Raji (cell line): ENCODE results near the gene POLG2.

ENCODE experiments used
- POLR2A ChIP-seq: IDR thresholded peaks from 2 replicates; pipeline ENCODE4 v1.6.1; 2011; ENCODE audit warnings: low read depth, low read length, control low read depth; ENCODE audit not compliant: insufficient read depth

Gene POLG2

DNA sequence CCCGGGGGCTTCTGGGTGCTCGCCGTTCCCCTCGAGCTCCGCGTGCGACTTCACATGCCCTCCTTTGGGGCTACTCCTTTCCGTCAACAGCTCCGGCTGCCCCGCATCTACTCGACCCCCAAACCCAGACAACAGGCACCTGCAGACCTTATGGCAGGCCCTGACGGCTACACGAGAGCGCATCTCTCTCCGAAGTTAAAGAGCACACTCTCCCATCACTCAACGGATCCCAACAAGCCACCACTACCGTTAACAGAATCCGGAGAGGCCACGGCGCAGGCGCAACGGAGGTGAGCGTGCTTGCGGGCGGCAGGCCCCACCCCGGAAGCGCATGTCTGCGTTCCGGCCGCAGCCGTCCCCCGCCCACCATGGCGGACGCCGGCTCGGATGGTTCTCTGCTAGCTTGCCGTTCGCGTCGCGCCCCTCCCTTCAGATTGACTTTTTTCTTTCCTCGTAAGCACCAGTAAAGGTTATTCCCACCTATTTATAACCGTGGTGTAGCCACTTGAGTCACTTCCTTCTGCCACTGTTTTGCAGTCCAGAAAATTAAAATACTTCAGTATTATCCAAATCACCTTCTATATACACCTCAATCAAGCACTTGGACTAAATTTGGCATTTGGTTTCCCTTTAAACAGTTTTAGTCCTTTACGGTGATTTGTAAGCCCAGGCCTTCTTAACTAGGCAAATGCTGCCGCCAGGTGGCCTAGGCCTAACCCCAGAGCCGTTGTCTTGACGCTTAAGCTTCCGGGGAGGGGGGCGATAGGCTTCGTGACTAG lies at the start of gene POLG2:
POLG2 (minus strand) TSS at position 269 of the 779 bp plus-strand sequence; CDS start at position 183, 86 bp downstream.
- TF ChIP-seq POLR2A, result peak; percentile 99

DNA sequence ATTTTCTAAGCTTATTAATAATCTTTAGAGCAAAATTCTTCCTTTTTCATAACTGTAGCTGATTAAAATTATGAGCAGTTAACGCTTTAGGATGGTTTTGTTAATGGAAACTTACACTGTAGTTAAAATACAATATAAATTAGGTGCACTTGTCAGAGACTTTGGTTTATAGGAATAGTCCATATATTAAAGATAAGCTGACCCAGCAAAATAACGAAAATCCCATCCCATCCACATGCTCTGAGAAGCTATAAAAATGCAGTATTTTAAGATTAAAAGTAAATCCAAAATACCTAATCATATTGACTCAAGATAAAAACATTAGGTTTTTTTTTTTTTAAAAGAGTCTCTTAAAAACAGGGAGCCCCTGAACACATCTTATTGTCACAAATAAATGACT lies 47.9 kb upstream of the POLG2 start:
- no peak for TF ChIP-seq POLR2A

DNA sequence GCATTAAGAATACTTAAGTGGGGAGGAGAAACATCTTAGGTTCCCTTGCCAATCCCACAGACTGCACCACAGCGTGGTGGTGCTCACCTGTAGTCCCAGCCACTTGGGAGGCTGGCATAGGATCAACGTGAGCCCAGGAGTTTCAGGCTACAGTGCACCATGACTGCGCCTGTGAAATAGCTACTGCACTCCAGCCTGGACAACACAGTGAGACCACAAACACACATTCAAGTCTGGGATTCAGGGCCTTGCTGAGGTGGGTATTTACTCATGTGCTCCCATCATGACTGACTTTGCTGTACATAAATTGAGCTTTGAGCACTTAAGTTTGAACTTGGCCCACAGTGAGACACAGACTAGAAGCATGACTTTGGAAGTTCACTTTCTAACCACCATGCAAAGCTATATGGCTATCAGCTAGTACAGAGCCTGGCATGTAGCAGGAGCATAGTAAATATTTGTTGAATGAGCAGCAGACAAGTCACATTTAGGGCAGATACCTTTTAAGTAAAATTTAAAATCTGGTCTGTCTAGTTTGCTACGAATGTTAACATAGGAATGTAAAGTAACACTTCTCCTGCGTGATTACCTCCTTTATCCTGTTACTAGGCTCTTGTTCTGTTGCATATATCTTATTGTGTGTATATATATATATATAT lies 43.4 kb upstream of the POLG2 start:
- TF ChIP-seq POLR2A, result no peak

DNA sequence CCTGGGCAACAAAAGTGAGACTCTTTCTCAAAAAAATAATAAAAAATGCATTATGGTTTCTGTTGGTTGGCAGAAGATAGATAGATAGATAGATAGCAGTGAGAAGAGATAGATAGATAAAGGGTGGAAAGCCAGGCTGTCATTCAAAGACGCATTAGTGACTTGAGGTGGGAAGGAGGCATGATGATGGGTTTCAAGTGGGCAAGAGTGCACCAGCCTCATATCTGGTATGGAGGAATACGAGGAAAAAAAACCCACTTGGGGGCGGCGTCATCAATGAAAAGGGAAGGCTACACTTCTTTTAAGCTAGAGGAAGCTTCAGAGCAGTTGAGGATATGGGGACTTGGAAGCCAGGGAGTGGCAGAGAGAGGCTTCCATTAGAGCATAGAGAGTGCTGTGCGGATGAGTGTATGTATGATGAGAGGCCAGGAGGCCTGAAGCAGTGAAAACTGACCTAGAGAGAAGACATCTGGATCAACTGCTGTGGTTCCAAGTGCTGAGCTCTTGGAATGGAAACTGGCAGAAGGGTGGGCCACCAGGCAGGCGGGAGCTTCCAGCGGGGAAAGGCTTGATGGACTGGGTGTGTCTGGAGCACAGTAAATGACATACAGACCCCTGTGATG lies 41.8 kb upstream of the POLG2 start:
- TF ChIP-seq POLR2A, result no peak

DNA sequence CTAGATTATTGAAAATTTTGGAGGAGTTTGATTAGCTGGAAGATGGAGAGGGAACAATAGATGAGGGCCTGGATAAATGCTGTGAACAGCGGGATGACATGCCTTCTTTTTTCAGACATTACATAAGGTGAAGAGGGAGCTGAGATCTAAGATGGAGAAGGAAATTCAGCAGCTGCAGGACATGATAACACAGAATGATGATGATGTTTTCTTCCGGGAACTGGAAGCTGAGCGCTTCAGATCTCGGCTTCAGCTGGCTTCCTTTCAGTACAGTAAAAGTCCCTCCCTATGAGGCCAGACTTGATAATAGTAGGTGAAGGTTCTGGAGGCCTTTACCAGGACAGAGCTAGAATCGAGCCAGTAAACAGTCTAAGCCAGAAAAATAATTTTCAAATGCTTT lies 40.6 kb upstream of the POLG2 start:
- no peak for TF ChIP-seq POLR2A

- no peak for TF ChIP-seq POLR2A
Measured at GRCh38 chr17:64536913-64537312, 40.1 kb upstream of the POLG2 start.

DNA sequence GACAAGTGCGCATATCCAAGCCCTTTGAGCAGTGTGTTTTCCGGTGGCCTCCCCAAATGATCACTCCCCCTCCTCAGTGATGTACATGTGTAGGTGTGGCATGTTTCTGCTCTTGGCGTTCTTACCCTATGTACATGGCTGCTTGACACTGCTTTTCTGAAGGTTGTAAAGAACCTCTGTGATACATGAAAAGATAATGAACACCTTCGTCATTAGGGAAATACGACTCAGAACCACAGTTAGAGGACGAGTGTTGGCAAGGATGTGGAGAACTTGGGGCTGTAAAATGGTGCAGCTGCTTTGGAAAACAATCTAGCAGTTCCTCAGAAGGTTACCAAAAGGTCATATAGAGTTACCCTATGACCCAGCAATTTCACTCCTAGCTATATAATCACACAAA lies 38.5 kb upstream of the POLG2 start:
- TF ChIP-seq POLR2A, result no peak

DNA sequence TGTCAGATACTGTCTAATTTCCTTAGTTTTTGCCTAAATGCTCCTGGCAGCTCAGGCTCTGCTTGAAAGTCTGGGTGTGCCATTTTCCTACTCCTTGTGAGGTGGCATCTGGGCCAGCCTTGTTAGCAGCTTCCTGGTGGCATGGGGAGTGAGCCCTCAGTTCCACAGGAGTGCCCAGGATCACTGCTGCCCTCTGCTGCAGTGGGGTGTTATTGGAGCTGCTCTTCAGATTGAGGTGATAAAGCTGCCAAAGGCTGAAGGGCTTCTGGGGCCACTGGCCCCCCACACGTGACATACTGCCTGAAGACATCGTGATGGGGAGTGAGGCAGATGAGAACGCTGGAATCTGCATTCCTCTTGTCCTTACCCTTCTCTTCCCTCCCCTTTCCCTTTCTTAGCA lies 37.3 kb upstream of the POLG2 start:
- no peak for TF ChIP-seq POLR2A

- TF ChIP-seq POLR2A, result no peak
Measured at GRCh38 chr17:64533784-64534183, 36.9 kb upstream of the POLG2 start.

GRCh38 chr17:64532409-64532808 lies 35.6 kb upstream of the POLG2 start:
- no peak for TF ChIP-seq POLR2A

DNA sequence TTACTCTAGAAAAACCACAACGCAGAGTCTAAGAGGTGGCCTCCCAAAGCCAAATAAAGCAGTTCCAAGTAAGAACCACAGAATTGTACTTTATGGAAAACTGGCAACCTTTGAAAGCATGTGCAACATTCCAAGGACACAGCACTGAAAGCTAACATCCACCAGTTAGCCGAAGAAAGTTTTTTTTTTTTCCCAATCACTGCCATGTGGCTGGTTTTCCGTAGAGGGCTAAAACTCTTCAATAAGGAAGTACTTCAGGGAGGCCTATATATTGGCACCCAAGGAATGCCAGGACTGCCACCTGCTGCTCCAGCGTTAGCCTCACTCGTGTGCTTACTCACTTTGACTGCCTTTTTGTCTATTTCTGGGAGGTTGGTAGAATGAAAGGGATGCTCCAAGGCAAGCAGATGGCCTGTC lies 35.1 kb upstream of the POLG2 start:
- no peak for TF ChIP-seq POLR2A

DNA sequence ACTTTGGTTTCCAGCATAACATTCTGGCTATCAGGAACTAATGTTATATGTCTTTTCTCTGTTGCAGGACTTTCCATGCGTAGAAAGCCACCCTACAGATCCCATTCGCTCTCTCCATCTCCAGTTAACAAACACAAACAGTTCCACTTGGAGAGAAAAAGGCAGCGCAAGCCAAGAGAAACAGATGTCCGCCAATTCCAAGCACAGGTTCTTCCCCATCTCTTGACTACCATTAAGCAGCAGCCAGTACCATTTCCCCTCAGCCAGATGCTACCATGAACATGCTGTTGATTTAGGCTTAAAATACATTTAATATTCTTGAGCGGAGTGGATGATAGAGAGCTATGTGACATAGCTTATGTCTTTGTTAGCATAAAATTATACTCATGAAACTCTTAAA lies 32.4 kb upstream of the POLG2 start:
- TF ChIP-seq POLR2A, result no peak

- TF ChIP-seq POLR2A, result no peak
Measured at GRCh38 chr17:64527914-64528313, 31.1 kb upstream of the POLG2 start.

GRCh38 chr17:64520359-64520758 lies 23.5 kb upstream of the POLG2 start:
- no peak for TF ChIP-seq POLR2A

DNA sequence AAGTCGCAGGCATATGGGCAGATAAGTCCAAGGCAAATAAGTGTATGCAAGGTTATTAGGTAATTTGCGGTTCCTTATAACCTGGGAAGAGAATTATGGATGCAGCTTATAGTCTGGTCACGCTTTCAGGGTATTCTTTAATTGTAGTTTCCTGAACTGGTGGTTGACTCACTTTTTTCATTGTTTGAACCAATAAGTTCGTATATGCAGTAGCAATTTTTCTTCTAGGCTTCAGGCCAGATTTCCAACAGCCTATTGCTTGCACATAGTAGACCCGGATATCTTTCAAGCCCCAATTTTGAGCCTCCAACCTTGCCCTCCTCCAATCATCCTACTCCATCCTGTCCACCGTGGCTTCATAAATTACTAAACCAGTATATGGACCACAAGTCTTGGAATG lies 22.7 kb upstream of the POLG2 start:
- TF ChIP-seq POLR2A, result no peak

DNA sequence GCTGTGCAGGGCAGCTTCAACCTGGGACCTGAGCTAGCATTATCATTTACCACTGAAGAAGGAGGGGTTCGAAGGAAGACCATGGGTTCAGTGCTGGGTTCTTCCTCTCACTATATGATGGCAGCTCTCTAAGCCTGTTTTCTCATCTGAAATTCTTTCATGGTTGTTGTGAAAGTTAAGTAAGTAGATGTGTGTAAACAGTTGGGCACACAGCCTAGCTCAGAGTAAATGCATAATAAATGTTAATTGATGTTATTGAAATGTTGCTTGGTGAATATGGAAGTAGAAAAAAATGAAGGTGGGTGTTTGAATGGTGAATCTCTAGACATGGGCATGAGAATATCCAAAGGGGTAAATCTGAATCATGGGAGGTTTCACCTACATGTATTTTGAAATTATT lies 19.0 kb upstream of the POLG2 start:
- TF ChIP-seq POLR2A, result no peak

- no peak for TF ChIP-seq POLR2A
Measured at GRCh38 chr17:64515419-64515818, 18.6 kb upstream of the POLG2 start.

DNA sequence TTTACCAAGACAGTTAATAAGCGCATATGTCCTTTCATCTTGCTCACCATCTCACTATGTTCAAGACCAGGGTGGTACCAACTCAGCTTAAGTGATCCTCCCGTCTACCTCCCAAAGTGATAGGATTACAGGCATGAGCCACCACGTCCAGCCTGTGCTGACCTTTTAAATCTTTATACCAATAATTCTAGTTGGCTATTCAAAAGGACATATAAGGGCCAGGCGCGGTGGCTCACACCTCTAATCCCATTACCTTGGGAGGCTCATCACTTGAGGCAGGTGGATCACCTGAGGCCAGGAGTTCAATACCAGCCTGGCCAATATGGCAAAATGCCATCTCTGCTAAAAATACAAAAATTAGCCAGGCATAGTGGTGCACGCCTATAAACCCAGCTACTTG lies 12.3 kb upstream of the POLG2 start:
- TF ChIP-seq POLR2A, result no peak
